A549 (cell line): ENCODE data around the gene TBC1D22A. TPM values are rescaled to one million over a fixed set of nuclear protein-coding genes. Genes with fewer than 3 reads are reported as not detected.

Source experiments
- ATAC-seq, 2 experiments: fragments of 200-7000 bp in 1 of 2; fragments of >200 bp in 1 of 2; cut with Nextera tagmentation in 1 of 2; cut with Tn5 transposase in 1 of 2; 3 replicates each; pipeline versions ENCODE4 v1.8.0 to v1.9.1; 2018 to 2020; ENCODE audit warnings: mild to moderate bottlenecking in 1 of 2, moderate library complexity in 1 of 2
- CTCF ChIA-PET: fragments of 300-600 bp; sonication (Branson Sonifier 250); formaldehyde crosslinking; extraction: SDS; loops from one replicate; lab custom pipeline; 2021; ENCODE audit warnings: antibody characterized with exemption, inconsistent platforms; lab: Yijun Ruan, JAX
- POLR2A ChIA-PET: fragments of 350-600 bp; formaldehyde crosslinking; extraction: SDS; loops from one replicate; lab custom pipeline; 2021; ENCODE audit warnings: antibody characterized with exemption, inconsistent platforms; lab: Yijun Ruan, JAX
- DNase-seq, 2 experiments: peaks; one replicate each; pipeline versions ENCODE4 v3.0.0 to v3.0.0-alpha.2; 2011 to 2016; ENCODE audit warnings: low read depth in 1 of 2, low spot score in 1 of 2
- FAIRE-seq: peaks from 2 replicates; lab custom pipeline; 2011; peaks lifted over from hg19 to GRCh38; lab: Jason Lieb, UNC
- H3K27ac ChIP-seq, 2 experiments: fragments of >200 bp; sonication (Bioruptor Twin); formaldehyde crosslinking; 3 replicates each; pipeline ENCODE4 v1.5.1; 2016 to 2017
- H3K4me1 ChIP-seq: fragments of >200 bp; sonication (Bioruptor Twin); formaldehyde crosslinking; 3 replicates; pipeline ENCODE4 v1.6.1; 2016
- H3K4me2 ChIP-seq: fragments of >200 bp; sonication (Bioruptor Twin); formaldehyde crosslinking; 3 replicates; pipeline ENCODE4 v1.6.1; 2016
- H3K4me3 ChIP-seq: fragments of >200 bp; sonication (Bioruptor Twin); formaldehyde crosslinking; 3 replicates; pipeline ENCODE4 v1.5.1; 2016
- H3K9me3 ChIP-seq: fragments of >200 bp; sonication (Bioruptor Twin); formaldehyde crosslinking; 3 replicates; pipeline ENCODE4 v1.6.1; 2016
- CHD4 ChIP-seq: fragments of 200-600 bp; sonication (generic); IDR thresholded peaks from 2 replicates; pipeline ENCODE4 v1.6.1; 2016; ENCODE audit warnings: antibody characterized with exemption, mild to moderate bottlenecking, borderline replicate concordance
- ESRRA ChIP-seq: fragments of 150-350 bp; IDR thresholded peaks from 2 replicates; pipeline ENCODE4 v1.6.1; 2014; ENCODE audit warnings: mild to moderate bottlenecking, low read length, borderline replicate concordance
- JUNB ChIP-seq: fragments of >200 bp; sonication (Bioruptor Twin); formaldehyde crosslinking; IDR thresholded peaks from 2 replicates; pipeline ENCODE4 v1.6.1; 2016
- KDM1A ChIP-seq: fragments of 200-600 bp; sonication (generic); IDR thresholded peaks from 2 replicates; pipeline ENCODE4 v1.6.1; 2016; ENCODE audit warnings: low read depth, mild to moderate bottlenecking
- KDM5A ChIP-seq: fragments of 200-600 bp; sonication (generic); IDR thresholded peaks from 2 replicates; pipeline ENCODE4 v1.6.1; 2016; ENCODE audit warnings: antibody characterized with exemption, mild to moderate bottlenecking
- NR3C1 ChIP-seq: fragments of >200 bp; sonication (Bioruptor Twin); formaldehyde crosslinking; IDR thresholded peaks from 3 replicates; pipeline ENCODE4 v1.6.1; 2017
- PHF8 ChIP-seq: fragments of 200-600 bp; sonication (generic); IDR thresholded peaks from 2 replicates; pipeline ENCODE4 v1.6.1; 2016; ENCODE audit warnings: low read depth, mild to moderate bottlenecking, antibody characterized with exemption, moderate library complexity, borderline replicate concordance
- RCOR1 ChIP-seq: fragments of 150-350 bp; IDR thresholded peaks from 2 replicates; pipeline ENCODE4 v1.6.1; 2014; ENCODE audit warnings: antibody characterized with exemption, low read length, low read depth
- SREBF2 ChIP-seq: fragments of 450-650 bp; IDR thresholded peaks from 2 replicates; pipeline ENCODE4 v1.6.1; 2014; ENCODE audit warnings: mild to moderate bottlenecking, moderate library complexity
- TP53 ChIP-seq: fragments of 250-450 bp; sonication (Bioruptor Pico); IDR thresholded peaks from 2 replicates; pipeline ENCODE4 v1.5.0; 2021; ENCODE audit warnings: mild to moderate bottlenecking, moderate library complexity
- USF2 ChIP-seq: fragments of 450-650 bp; IDR thresholded peaks from 2 replicates; pipeline ENCODE4 v1.6.1; 2014; ENCODE audit warnings: antibody characterized with exemption
- WGBS: methylation state at CpG from one replicate; pipeline ENCODE4 v1.1.6; 2017; ENCODE audit errors: missing lambda C conversion rate; 5-methylcytosine and 5-hydroxymethylcytosine counted together
- polyA plus RNA-seq, 4 experiments: library from polyadenylated mRNA; depleted of rRNA in 3 of 4; stranded (reverse); fragments of >200 nt; fragmentation: RNase III in 1 of 4; extraction: RNeasy Plus Mini Kit Qiagen cat#74134 plus additional on column Dnase treatment in 1 of 4; gene quantifications; 2 replicates in 3 of 4; 3 replicates in 1 of 4; pipeline ENCODE4 v1.2.3, GENCODE V29; 2011 to 2017
- TF ChIP-seq, protein P1 (sequence below): fragments of >200 bp; sonication (Bioruptor Twin); formaldehyde crosslinking; IDR thresholded peaks from 3 replicates; pipeline ENCODE4 v1.5.1; 2016
- TF ChIP-seq, protein P2 (sequence below): fragments of 250-450 bp; sonication (Bioruptor Pico); IDR thresholded peaks from 2 replicates; pipeline ENCODE4 v1.5.0; 2021; ENCODE audit warnings: mild to moderate bottlenecking, moderate library complexity, borderline replicate concordance
- TF ChIP-seq, protein P3 (sequence below): fragments of >200 bp; sonication (Bioruptor Twin); formaldehyde crosslinking; IDR thresholded peaks from 3 replicates; pipeline ENCODE4 v1.6.1; 2016

TBC1D22A gene
- polyA plus RNA-seq, 2 of the 4 experiments (the other 2 are of a cell fraction) = 8.9 to 10.8 TPM

DNA sequence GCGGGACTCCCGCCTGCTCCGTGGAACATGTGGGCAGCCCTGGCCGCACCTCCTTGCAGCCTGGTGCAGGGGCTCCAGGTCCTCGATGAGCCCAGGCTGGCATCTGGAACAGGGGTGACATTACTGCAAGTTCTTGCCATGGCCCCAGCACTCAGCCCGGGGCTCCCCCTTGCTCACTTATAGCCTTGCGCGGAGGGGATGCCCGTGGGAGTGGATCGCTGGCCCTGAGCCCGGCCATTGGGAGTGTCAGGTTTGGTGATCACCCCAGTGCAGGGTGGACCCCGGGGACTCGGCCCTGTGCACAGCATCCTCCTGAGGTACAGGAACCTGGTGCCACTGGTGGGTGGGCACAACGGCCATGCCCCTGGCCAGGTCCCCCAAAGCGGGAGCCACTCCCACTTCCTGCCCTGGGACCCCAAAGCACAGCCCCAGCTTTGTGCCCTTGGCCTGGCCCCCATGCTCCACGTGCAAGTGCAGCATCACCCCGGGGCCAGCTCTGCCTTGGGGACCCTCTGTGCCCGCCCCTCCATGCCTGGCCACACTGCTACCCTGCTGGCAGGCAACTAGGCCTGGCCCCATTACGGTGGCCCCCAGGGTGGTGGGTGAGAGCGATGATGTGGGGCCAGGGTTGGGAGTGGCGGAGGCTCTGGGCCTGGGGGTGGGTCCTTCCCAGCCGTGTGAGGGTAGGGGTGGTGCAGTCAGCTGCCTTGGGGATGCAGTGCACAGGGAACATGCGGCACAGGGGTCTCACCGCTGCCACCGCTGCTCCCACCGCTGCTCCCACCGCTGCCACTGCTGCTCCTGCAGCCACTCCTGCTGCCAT is 439.8 kb downstream of the TBC1D22A start:
- H3K27ac ChIP-seq = no peak overlapping the region
- no peak overlapping the region for H3K4me3 ChIP-seq
- no peaks in the 10 kb centered on the region for H3K4me1 ChIP-seq
- no peaks in the 10 kb centered on the region for H3K9me3 ChIP-seq
- TF ChIP-seq KDM5A = no peak
- TF ChIP-seq KDM1A = no peak
- no peak for TF ChIP-seq SREBF2
- TF ChIP-seq JUNB = no peak
- DNase-seq = no peak
- no peak for FAIRE-seq
- no peak overlapping the region for H3K4me2 ChIP-seq
- CTCF ChIA-PET = no interaction called here
- WGBS = 68% methylated on average over 15 of the region's 27 CpGs
- POLR2A ChIA-PET = no interaction called here
- ATAC-seq = no peak

DNA sequence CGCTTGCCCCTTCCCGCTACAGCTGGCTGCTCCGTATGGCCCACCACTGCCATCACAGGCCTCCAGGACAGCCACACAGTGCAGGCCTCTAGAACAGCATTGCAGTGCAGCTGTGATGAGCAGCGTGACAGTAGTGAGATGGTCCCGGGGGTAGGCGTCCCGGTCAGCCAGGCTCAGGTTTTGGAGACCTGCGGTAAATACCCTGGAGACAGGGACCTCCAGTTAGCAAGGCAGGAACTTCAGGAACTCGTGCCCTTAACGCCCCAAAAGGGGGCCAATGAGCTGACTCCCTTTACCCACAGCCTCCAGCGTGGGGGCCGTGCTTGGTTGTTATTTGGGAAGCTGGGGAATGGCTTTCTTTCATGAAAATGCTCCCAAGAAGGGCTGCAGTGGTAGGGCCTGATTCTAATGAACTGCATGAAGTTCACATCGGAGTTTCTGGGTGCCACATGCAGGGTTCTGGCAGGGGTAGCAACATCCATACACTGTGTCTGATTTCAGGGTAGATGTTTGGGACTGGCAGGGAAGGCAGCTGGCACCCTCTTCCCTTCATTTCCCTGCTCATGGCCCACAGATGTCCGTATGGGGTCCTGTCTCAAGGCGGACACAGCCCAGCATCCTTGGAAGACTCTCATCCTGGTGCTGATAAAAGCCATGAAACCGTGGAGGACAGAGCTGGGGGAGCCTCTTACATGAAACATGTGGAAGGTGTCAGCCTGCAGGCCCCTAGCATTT is 440.5 kb downstream of the TBC1D22A start:
- DNase-seq = no peak

GRCh38 chr22:47203554-47203991 is 441.1 kb downstream of the TBC1D22A start:
- Histone ChIP-seq H3K9me3 (no peaks in the 10 kb centered on the region), H3K27ac (no peak overlapping the region), H3K4me1 (no peaks in the 10 kb centered on the region), H3K4me2 (no peak overlapping the region), H3K4me3 (no peak overlapping the region)
- no peak for FAIRE-seq
- no peak for DNase-seq
- ChIA-PET POLR2A (no interaction called here), CTCF (no interaction called here)
- no peak for ATAC-seq
- 38% methylated on average over 6 of the region's 10 CpGs for WGBS
- TF ChIP-seq USF2 (no peak), ESRRA (no peak), PHF8 (no peak), NR3C1 (no peak), SREBF2 (no peak), JUNB (no peak), RCOR1 (no peak), TP53 (CRISPR knock-in tag) (no peak), CHD4 (no peak)
- TF ChIP-seq, protein P1, sequence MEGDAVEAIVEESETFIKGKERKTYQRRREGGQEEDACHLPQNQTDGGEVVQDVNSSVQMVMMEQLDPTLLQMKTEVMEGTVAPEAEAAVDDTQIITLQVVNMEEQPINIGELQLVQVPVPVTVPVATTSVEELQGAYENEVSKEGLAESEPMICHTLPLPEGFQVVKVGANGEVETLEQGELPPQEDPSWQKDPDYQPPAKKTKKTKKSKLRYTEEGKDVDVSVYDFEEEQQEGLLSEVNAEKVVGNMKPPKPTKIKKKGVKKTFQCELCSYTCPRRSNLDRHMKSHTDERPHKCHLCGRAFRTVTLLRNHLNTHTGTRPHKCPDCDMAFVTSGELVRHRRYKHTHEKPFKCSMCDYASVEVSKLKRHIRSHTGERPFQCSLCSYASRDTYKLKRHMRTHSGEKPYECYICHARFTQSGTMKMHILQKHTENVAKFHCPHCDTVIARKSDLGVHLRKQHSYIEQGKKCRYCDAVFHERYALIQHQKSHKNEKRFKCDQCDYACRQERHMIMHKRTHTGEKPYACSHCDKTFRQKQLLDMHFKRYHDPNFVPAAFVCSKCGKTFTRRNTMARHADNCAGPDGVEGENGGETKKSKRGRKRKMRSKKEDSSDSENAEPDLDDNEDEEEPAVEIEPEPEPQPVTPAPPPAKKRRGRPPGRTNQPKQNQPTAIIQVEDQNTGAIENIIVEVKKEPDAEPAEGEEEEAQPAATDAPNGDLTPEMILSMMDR = no peak
- TF ChIP-seq, protein P2, sequence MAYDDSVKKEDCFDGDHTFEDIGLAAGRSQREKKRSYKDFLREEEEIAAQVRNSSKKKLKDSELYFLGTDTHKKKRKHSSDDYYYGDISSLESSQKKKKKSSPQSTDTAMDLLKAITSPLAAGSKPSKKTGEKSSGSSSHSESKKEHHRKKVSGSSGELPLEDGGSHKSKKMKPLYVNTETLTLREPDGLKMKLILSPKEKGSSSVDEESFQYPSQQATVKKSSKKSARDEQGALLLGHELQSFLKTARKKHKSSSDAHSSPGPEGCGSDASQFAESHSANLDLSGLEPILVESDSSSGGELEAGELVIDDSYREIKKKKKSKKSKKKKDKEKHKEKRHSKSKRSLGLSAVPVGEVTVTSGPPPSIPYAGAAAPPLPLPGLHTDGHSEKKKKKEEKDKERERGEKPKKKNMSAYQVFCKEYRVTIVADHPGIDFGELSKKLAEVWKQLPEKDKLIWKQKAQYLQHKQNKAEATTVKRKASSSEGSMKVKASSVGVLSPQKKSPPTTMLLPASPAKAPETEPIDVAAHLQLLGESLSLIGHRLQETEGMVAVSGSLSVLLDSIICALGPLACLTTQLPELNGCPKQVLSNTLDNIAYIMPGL = no peak
- TF ChIP-seq, all 56 proteins: peak for 0

More for the DNA sequence above, 440.5 kb downstream of the TBC1D22A start:
- H3K4me3 ChIP-seq = no peak overlapping the region
- no peaks in the 10 kb centered on the region for H3K4me1 ChIP-seq
- H3K27ac ChIP-seq = no peak overlapping the region
- TF ChIP-seq, protein P3, sequence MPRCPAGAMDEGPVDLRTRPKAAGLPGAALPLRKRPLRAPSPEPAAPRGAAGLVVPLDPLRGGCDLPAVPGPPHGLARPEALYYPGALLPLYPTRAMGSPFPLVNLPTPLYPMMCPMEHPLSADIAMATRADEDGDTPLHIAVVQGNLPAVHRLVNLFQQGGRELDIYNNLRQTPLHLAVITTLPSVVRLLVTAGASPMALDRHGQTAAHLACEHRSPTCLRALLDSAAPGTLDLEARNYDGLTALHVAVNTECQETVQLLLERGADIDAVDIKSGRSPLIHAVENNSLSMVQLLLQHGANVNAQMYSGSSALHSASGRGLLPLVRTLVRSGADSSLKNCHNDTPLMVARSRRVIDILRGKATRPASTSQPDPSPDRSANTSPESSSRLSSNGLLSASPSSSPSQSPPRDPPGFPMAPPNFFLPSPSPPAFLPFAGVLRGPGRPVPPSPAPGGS = no peak
- TF ChIP-seq KDM5A = no peak
- ATAC-seq = no peak
- ChIA-PET POLR2A (no interaction called here), CTCF (no interaction called here)
- H3K9me3 ChIP-seq = no peaks in the 10 kb centered on the region
- no peak overlapping the region for H3K4me2 ChIP-seq
- FAIRE-seq = no peak
- 51% methylated on average over 10 of the region's 16 CpGs for WGBS
